ENCODE measurements around the gene STX8. TPM values are rescaled to one million over a fixed set of nuclear protein-coding genes. Genes with fewer than 3 reads are reported as not detected.
"Not testable (repeated sequence)": the region's sequence is repeated elsewhere in the genome, so short reads cannot be mapped to it uniquely, and the experiment has no call there.

STX8 gene
- total RNA-seq, 1 donor: 77.5 TPM

- no peak for DNase-seq (ENCODE audit: low read depth)
- TF ChIP-seq CTCF (IDR thresholded peaks at IDR 0.05; ENCODE audit: insufficient read depth, low read length): no peak
- H3K4me3 ChIP-seq (ENCODE audit: low read depth, low read length): no peak overlapping the region
Measured at GRCh38 chr17:9346296-9346926, 229.2 kb downstream of the STX8 start.

- H3K4me3 ChIP-seq (ENCODE audit: low read depth, low read length): no peak overlapping the region
- no peak for DNase-seq (ENCODE audit: low read depth)
- TF ChIP-seq CTCF (IDR thresholded peaks at IDR 0.05; ENCODE audit: insufficient read depth, low read length): no peak
Measured at GRCh38 chr17:9343516-9343915, 232.1 kb downstream of the STX8 start.

GRCh38 chr17:9342225-9342624 lies 233.4 kb downstream of the STX8 start:
- no peak for TF ChIP-seq CTCF (IDR thresholded peaks at IDR 0.05; ENCODE audit: insufficient read depth, low read length)
- DNase-seq (ENCODE audit: low read depth): no peak

GRCh38 chr17:9339958-9340357 lies 235.7 kb downstream of the STX8 start:
- no peak for TF ChIP-seq CTCF (IDR thresholded peaks at IDR 0.05; ENCODE audit: insufficient read depth, low read length)
- DNase-seq (ENCODE audit: low read depth): no peak

More at GRCh38 chr17:9342225-9342624, 233.4 kb downstream of the STX8 start:
- no peak overlapping the region for H3K4me3 ChIP-seq (ENCODE audit: low read depth, low read length)

GRCh38 chr17:9339482-9339881 lies 236.1 kb downstream of the STX8 start:
- not testable (repeated sequence) for H3K4me3 ChIP-seq (ENCODE audit: low read depth, low read length); DNase-seq (ENCODE audit: low read depth)

More at GRCh38 chr17:9339958-9340357, 235.7 kb downstream of the STX8 start:
- no peak overlapping the region for H3K4me3 ChIP-seq (ENCODE audit: low read depth, low read length)

- no peak for TF ChIP-seq CTCF (IDR thresholded peaks at IDR 0.05; ENCODE audit: insufficient read depth, low read length)
- no peak overlapping the region for H3K4me3 ChIP-seq (ENCODE audit: low read depth, low read length)
- no peak for DNase-seq (ENCODE audit: low read depth)
Measured at GRCh38 chr17:9336817-9337216, 238.8 kb downstream of the STX8 start.

- TF ChIP-seq CTCF (IDR thresholded peaks at IDR 0.05; ENCODE audit: insufficient read depth, low read length): no peak
- DNase-seq (ENCODE audit: low read depth): no peak
- no peak overlapping the region for H3K4me3 ChIP-seq (ENCODE audit: low read depth, low read length)
Measured at GRCh38 chr17:9334536-9335446, 240.8 kb downstream of the STX8 start.
